Measurements from ENCODE around the gene SEMA3C.

DNA sequence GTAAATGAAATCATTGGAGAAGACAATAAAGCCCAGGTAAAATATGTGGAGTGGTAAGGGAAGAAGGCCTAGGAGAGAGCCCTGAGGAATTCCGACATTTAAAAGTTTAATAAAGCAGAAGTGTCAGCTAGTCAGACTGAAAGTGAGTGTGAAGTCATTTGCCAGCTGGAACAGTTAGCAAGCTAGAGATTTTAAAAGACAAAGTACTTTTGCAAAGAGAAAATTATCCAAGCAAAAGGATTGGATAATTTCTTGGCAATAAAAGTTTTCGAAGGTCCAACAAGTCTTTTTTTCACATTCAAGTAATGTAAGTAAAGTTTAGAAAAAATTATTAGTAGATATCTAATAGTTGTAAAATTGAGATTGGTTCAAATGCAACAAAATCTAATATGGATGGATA, 27.1 kb upstream of the SEMA3C start:
- TF ChIP-seq, protein P1, sequence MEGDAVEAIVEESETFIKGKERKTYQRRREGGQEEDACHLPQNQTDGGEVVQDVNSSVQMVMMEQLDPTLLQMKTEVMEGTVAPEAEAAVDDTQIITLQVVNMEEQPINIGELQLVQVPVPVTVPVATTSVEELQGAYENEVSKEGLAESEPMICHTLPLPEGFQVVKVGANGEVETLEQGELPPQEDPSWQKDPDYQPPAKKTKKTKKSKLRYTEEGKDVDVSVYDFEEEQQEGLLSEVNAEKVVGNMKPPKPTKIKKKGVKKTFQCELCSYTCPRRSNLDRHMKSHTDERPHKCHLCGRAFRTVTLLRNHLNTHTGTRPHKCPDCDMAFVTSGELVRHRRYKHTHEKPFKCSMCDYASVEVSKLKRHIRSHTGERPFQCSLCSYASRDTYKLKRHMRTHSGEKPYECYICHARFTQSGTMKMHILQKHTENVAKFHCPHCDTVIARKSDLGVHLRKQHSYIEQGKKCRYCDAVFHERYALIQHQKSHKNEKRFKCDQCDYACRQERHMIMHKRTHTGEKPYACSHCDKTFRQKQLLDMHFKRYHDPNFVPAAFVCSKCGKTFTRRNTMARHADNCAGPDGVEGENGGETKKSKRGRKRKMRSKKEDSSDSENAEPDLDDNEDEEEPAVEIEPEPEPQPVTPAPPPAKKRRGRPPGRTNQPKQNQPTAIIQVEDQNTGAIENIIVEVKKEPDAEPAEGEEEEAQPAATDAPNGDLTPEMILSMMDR (IDR thresholded peaks at IDR 0.05) = no peak
- no peak for TF ChIP-seq POLR2A (IDR thresholded peaks at IDR 0.05)
